Endometrial microvascular endothelial cells (primary cell): Measurements from ENCODE around the gene MRNIP. TPM values are rescaled to one million over a fixed set of nuclear protein-coding genes. Genes with fewer than 3 reads are reported as not detected.
"Not testable (repeated sequence)": the region's sequence is repeated elsewhere in the genome, so short reads cannot be mapped to it uniquely, and the experiment has no call there.

Source experiments
- in situ Hi-C: cut with HindIII; loops from 2 replicates; pipeline ENCODE4 v1.10.0; 2017; ENCODE audit warnings: low sequenced_read_pairs, low pct_unique_long_range_greater_than_20kb; ENCODE audit errors: inconsistent ontology term
- total RNA-seq: library from RNA; depleted of rRNA; stranded (reverse); fragments of >200 nt; gene quantifications from one replicate; pipeline ENCODE4 v1.2.3, GENCODE V29; 2015; ENCODE audit errors: inconsistent ontology term

MRNIP gene
- total RNA-seq, 1 donor from 2014 or later, result 31.4 TPM

DNA sequence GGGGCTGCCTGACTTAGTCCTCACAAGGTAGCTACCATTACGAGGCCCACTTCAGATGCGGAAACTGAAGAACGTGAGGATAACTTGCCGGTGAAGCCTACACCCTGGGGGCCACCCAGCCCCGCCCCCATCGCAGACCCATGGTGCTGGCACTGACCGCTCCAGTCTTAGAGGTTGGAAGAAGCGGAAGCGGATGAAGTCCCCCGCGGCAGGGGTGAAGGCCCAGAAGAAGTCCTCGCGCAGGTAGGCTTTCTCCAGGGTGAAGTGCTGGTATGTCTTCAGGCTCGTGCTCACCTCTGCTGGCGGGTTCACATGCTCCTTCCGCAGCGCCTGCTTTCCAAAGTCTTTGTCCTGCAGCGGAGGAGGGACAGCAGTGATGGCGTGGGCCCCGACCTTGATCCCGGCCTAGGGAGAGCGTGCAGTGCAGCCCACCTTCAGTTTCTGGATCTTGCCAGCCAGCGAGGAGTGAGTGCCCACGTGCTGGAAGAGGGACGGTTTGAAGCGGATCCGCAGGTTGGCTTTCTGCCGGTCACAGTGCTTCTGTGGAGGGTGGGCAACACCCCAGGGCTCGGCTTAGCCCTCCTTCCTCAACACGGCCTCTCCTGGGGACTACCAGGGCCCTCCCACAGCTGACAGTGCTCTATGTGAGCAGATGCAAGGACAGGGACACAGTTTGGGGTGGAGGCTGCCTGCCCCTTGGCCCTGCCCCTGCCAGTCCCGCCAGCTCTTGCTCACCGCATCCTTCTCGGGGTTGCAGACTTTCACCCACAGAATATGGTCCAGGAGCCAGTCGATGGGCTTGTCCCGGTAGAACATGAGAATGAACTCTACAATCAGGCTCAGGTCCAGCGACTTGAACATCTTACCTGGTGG, 59.6 kb downstream of the MRNIP start:
- in situ Hi-C loops, result no loop called here

DNA sequence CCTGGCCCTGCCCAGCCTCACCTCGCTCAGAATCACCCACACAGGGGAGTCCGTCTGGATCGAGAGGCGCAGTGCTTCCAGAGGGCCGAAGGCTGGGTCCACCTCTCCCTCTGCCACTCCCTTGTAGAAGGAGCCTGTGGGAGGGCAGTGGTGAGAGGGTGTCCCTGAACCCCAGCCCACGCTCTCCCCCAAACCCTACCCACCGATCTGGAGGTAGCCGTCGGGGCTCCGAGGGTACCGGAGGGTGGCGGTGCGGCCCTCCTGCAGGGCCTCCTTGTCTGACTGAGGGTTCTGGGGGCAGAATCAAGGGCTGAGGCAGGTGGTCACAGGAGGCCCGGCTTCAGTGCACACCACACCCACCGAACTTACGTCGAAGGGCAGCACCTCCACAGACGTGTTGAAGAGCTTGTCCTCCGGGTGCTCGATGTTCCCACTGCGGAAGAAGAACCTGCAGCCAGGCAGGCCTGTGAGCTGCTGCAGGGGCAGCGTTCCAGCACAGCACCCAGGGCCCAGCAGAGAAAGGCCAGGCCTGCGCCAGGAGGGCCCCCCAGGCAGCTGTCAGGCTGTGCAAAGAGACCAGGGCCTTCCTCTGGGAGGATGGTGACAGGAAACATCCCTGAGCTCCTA, 60.4 kb downstream of the MRNIP start:
- in situ Hi-C loops, result no loop called here

DNA sequence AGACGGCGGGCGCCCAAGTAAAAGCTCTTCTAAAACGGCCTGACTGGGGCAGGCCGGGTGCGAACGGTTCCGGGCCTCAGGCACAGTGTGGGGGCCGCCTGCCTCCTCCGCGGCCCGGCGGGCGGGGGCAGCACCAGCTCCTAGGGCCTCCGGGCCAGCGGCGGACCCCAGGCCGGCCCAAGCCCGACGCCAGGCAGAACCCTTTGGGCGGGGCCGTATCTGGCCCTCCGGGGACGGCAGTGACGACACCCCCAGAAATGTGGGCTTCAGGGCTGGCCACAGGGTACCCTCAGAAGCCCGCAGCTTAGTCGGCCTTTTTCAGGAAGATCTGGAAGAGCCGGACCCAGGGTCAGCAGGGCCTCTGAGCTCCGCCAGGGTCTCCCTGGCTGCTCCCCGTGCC, 60.9 kb downstream of the MRNIP start:
- in situ Hi-C loops, result no loop called here

DNA sequence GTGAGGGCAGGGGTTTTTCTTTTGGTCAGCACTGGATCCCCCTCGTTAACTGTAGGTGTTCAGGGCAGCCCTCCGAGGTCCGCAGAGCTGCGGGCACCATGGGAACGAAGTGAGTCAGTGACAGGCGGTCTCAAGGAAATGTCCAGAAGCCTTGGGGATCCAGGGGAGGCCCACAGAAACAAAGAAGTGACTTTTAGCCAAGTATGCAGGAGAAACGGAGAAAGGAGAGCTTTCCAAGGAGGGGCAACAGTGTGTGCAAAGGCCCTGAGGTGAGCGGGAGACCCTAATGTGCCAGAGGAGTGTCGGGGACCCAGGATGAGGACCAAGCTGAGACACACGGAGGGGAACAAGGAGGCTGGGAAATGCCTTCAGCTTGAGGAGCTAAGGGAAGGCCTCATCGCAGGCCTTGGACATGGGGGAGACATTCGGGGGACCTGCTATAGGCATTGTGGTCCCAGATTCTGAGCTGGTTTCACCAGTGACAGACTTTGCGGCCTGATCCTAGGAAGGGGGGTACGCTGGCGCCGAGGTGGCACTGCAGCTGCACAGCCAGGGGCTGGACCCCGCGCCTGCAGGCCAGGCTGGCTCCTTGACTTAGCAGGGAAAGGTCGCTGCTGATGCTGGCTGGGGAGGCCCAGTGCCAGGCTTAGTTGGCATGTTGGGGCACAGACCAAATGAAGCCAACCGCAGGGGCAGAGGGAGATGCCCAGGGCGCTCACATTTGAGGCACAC, 61.6 kb downstream of the MRNIP start:
- in situ Hi-C loops, result no loop called here

DNA sequence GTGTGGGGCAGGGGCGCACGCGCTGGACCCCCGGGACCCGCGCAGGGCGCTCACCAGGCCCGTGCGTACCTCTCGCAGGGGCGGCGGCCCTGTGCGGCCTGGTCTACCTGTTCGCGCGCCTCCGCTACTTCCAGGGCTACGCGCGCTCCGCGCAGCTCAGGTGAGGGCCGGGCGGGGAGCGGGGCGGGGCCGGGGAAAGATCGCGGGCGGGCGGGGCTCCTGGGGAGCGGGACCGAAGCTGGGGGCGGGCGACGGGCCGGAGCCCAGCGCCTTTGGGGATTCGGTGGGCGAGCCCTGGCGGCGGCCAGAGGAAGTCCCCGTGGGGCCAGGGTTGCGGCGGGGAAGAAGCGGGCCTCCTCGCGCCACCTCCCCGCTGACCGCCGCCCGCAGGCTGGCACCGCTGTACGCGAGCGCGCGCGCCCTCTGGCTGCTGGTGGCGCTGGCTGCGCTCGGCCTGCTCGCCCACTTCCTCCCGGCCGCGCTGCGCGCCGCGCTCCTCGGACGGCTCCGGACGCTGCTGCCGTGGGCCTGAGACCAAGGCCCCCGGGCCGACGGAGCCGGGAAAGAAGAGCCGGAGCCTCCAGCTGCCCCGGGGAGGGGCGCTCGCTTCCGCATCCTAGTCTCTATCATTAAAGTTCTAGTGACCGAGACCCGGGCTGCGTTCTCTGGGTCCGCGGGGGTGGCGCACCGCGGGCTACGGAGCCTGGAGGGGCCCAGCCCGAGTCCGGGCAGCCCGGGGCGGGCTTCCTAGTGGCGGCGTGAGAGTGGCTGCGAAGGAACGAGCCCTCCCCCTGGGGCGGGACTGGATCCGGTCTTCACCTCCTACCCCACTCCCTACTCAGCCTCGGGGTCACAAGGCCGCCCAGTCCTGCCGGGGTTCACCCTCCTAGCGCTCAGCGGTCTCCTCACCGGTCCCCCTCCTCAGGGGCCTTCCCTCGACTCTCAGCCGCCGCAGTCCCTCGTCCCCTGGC, 62.5 kb downstream of the MRNIP start:
- in situ Hi-C loops, result no loop called here

DNA sequence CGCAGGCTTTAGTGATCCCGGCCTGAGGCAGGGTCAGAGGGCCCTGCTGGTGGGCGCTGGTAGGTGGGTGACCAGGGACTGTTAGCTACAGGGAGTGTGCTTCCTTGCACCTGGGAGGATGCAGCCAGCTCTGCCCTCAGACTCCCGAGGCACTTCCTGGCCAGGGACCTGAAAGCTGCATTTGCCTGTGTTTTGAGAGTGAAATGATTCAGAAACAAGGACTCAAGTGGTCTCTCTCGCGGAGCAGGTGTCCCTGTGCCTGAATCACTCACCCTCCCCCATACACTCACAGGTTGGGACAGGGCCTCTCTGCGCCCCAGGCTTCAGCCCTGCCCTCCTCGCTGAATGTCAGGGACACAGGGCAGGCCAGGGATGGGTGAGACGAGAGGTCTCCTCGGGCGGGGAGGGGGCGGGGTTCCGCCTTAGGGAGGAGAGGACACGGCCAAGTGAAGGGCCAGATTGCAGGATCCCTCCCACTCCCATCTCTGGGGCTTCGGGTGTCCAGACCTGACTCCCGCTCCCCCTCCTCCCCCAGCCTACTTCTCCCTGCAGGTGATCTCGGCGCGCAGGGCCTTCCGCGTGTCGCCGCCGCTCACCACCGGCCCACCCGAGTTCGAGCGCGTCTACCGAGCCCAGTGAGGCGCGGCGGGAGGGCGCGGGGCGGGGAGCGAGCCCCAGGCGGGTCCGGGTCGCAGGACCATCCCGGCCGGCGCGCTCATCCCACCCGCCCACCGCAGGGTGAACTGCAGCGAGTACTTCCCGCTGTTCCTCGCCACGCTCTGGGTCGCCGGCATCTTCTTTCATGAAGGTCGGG, 63.4 kb downstream of the MRNIP start:
- in situ Hi-C loops, result no loop called here

DNA sequence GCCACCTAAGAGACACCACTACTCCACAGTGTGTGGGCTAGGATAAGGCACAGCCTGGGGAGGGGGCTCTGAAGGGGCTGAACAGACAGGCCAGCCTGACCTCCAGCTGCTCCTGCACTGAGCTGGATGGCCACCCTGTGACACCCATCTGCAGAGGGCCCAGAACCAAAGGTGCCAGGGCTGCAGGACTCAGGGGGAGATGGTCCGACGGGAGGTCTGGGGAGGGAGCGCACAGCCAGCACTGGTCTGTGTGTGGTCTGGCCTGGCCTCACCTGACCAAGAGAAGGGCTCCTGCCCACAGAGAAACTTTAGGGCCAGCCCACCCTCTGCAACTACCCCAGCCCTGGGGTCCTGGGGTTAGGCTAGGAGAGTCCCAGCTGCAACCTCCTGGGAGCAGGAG, 64.0 kb downstream of the MRNIP start:
- in situ Hi-C loops, result no loop called here

DNA sequence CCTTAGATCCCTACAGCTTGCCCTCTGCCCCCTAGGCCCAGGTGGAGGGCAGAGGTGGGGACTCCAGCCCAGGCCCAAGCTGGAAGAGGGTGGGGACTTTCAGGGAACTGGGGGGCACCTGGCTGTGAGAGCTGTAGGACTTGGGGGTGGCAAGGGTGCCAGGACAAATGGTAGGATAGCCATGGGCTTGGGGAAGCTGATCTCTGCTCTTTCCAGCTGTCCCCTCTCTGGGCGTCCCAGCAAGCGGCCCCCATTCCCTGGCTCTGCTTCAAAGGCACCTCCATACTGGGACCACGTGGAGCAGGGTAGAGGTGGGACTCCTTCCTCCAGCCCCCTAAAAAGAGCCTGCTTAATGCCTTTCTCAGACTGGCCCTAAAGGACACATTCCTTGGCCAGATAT, 64.4 kb downstream of the MRNIP start:
- in situ Hi-C loops, result no loop called here

DNA sequence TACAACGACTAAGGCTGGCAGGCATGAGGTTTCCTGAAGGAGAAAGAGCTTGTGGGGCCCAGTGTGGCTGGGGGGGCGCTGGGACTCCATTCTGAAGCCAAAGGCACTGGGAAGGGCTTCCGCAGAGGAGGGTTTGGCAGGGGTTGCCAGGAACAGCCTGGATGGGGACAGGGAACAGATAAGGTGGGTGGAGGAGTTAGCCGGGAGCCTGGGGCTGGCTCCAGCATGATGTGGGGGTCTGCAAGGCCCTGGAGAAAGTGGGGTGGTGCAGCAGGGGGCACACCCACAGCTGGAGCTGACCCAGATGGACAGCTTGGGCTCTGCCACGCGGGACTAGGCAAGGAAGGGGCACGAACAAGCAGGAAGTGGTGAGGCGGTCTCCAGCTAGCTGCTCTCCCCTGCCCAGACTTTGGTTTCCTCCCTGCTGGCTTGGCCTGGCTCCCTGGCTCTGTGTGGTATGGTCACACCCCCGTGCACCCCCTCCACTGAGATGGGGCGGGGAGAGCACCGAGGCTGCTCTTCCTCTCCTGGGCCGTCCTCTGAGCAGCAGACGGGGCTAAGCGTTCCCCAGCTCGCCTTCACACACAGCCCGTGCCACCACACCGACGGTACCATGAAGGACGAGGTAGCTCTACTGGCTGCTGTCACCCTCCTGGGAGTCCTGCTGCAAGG, 65.0 kb downstream of the MRNIP start, which contains the start of gene LTC4S:
LTC4S (plus strand) TSS at position 519 of the 672 bp plus-strand sequence; CDS start at position 614, 95 bp downstream.
- in situ Hi-C loops, result no loop called here

DNA sequence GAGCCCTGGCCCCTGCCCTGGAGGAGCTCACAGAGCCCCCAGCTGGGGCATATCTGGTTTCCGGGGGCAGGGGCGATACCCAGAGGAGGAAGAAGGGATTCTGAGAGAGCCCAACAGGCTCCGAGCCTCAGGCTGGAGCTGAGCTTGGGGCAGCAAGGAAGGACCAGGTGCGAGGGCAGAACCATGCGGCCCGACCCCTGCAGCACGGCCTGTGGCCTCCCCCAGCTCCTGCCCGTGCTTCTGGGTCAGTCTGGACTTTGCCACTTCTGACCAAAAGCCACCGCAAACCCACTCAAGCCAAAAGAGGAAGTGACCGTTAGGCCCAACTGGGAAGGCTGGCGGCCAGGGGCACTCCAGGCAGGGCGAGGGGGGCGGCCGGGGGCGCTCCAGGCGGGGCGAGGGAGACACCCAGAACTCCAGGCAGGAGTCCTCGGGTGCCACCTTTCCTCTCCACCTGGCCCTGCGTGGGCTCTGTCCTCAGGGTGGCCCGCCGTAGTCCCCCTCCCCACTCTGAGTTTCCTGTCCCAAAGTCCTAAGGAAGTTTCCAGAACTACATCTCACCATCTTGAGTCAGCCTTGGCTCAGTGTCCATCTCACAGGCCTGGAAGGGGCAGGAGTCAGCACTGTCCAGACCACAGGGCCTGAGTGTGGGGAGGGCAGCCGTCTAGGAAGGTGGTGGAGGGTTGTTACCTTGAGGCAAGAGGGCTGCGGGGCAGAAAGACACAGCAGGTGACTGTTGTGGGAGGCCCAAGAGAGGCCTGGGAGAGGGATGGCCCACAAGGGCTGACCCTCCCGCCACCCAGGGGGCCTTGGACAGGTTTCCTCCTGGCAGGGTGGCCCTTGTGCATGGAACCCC, 65.8 kb downstream of the MRNIP start:
- in situ Hi-C loops, result no loop called here

DNA sequence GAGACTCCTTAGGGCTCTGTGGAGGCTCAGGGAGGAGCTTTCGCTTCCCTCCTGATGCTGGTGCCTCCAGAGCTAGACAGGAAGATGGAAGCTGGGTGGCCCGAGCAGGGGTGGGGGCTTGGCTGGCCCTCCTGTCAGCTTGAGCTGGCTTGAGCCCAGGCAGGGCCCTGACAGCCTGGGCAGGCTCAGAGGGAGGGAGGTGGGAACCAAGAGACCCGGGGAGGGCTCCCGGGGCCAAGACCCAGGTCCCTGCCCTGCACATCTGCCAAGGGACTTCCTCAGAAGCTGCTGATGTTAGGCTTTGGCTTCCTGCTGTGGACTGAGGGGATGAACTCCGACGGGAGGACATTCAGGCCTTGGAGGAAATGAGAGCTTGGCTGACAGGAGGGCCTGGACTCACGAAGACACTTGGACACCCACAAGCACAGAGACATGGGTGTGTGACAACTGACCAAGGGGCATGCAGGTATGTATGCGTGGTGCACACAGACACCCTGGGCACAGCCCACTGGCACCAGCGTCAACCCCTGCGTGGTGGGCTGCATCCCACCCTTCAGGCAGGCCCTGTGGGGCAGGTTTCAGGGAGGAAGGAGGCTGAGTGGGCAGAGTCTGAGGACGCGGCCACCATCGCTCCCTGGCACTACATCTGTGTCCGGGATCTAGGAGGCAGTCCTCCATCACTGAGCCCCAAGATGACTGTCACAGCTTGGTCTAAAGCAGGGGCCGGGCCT, 66.6 kb downstream of the MRNIP start:
- in situ Hi-C loops, result no loop called here

DNA sequence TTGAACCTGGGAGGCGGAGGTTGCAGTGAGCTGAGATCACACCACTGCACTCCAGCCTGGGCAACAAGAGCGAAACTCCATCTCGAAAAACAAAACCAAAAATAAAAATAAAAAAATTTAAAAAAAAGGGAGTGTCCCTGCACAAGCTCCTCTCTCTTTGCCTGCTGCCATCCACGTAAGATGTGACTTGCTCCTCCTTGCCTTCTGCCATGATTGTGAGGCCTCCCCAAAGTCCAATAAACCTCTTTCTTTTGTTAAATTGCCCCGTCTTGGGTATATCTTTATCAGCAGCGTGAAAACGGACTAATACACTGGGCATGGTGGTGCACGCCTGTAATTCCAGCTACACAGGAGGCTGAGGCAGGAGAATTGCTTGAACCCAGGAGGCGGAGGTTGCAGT, 69.3 kb downstream of the MRNIP start:
- in situ Hi-C loops, result not testable (repeated sequence)

DNA sequence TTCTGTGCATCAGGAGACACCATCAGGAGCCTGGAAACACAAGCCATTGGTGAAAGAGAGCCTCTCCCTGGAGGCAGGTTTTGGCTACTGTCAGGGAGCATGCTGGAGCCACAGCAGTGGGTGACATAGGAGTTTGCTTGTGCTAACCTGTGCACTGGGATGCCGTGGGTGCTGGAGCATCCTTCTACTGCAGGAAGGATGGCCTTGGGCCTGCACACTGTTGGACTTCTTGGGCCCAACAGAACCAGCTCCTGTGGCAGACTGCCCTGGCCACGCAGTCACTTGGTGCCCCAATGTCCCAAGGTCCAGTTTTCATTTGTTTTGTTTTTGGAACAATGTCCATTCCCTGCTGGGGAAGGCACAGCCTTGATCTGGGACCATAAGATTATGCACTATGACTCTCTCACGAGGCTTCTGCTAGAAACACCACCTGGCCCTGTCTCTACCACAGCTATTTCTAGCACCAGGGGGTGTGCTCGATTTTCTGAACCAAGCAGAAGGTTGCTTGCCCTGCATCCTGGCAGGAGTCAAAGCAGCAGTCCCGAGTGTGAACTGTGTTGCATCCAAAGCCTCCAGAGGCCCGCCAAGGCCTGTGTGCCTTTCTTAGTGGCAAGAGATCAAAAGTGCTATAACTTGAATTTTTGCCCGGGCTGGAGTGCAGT, 70.3 kb downstream of the MRNIP start:
- in situ Hi-C loops, result no loop called here
